ENCODE results near the gene GREM1. TPM values are rescaled to one million over a fixed set of nuclear protein-coding genes. Genes with fewer than 3 reads are reported as not detected.

Gene GREM1
- polyA plus RNA-seq, 1 of the 3 experiments (the other 2 are of a cell fraction), result 23.9 TPM

DNA sequence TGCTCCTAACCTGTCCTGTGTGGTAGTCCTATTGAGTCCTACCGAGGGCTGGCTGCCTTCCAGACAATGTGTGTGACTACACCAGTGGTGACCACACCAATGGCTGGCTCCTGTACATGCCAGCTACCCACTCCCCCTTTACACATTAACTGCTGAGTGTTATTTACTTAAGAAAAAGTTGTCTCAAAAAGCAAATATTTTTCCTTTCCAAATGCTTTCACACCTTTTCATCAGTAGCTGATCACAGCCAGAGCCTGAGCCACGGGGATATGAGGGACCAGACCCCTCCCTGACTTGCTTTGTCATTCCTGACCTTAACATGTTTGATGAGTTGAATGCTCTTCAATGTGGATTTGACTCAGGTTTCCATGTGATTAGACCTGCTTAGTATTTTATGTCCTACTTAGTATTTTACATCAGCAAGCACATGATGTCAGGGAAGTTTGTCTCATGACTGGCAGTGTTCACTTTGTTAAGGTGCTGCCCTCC lies 29.6 kb upstream of the GREM1 start:
- CTCF ChIA-PET, result interaction anchor here (0.5 to 2.3 kb wide), 2 partner anchors 17 to 25 kb away, joined by 3 to 8 read pairs; no protein-coding TSS in a partner anchor
- Histone ChIP-seq H4K20me1 (ENCODE audit: insufficient read depth) (no peaks in the 10 kb centered on the region), H3K9me2 (no peaks in the 10 kb centered on the region), H3K4me1 (ENCODE audit: control insufficient read depth in 1 of 2, insufficient read depth in 2 of 2, low read depth in 1 of 2, low read length in 1 of 2) (peaks cover 7 to 22% of the 10 kb centered on the region in 2 experiments), H3F3A (replicated peaks; ENCODE audit: insufficient read depth) (peaks cover 41% of the 10 kb centered on the region), H3K9me3 (no peaks in the 10 kb centered on the region), H3K27me3 (ENCODE audit: insufficient read depth) (no peaks in the 10 kb centered on the region), H3K79me2 (ENCODE audit: insufficient read depth) (peaks cover 18% of the 10 kb centered on the region; the same call in 1 of the 2 replicates), H2AFZ (ENCODE audit: low read depth) (no peak overlapping the region), H3K36me3 (replicated peaks in 1 of 2; ENCODE audit: control insufficient read depth in 1 of 2, insufficient read depth in 2 of 2, low read length in 1 of 2) (no peaks in the 10 kb centered on the region), H3K27ac (ENCODE audit: low read depth in 2 of 2, low read length in 1 of 2) (peak overlapping the region; percentile 53 to 98; a peak in 3 of 4 replicates), H3K4me2 (peak overlapping the region; percentile 19; the same call in 1 of the 2 replicates), H3K4me3 (ENCODE audit: low read depth in 2 of 2, low read length in 1 of 2) (no peak overlapping the region), H3K9ac (peak overlapping the region; percentile 58; the same call in 1 of the 2 replicates)
- WGBS (ENCODE audit: low lambda C conversion rate), result 26% methylated on average over 2 of the region's 2 CpGs
- TF ChIP-seq RCOR1 (IDR thresholded peaks at IDR 0.05; ENCODE audit: low read length), result no peak
- TF ChIP-seq, protein P1, sequence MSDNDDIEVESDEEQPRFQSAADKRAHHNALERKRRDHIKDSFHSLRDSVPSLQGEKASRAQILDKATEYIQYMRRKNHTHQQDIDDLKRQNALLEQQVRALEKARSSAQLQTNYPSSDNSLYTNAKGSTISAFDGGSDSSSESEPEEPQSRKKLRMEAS (IDR thresholded peaks at IDR 0.05; ENCODE audit: low read depth), result no peak
- no peak for TF ChIP-seq FOXM1 (IDR thresholded peaks at IDR 0.05; ENCODE audit: low read depth)
- no peak for TF ChIP-seq ELF1 (IDR thresholded peaks at IDR 0.05)
- TF ChIP-seq TCF12 (IDR thresholded peaks at IDR 0.05), result no peak
- TF ChIP-seq, protein P2, sequence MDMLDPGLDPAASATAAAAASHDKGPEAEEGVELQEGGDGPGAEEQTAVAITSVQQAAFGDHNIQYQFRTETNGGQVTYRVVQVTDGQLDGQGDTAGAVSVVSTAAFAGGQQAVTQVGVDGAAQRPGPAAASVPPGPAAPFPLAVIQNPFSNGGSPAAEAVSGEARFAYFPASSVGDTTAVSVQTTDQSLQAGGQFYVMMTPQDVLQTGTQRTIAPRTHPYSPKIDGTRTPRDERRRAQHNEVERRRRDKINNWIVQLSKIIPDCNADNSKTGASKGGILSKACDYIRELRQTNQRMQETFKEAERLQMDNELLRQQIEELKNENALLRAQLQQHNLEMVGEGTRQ (IDR thresholded peaks at IDR 0.05; ENCODE audit: borderline replicate concordance, low read depth, low read length), result no peak
- TF ChIP-seq, protein P3, sequence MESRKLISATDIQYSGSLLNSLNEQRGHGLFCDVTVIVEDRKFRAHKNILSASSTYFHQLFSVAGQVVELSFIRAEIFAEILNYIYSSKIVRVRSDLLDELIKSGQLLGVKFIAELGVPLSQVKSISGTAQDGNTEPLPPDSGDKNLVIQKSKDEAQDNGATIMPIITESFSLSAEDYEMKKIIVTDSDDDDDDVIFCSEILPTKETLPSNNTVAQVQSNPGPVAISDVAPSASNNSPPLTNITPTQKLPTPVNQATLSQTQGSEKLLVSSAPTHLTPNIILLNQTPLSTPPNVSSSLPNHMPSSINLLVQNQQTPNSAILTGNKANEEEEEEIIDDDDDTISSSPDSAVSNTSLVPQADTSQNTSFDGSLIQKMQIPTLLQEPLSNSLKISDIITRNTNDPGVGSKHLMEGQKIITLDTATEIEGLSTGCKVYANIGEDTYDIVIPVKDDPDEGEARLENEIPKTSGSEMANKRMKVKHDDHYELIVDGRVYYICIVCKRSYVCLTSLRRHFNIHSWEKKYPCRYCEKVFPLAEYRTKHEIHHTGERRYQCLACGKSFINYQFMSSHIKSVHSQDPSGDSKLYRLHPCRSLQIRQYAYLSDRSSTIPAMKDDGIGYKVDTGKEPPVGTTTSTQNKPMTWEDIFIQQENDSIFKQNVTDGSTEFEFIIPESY (IDR thresholded peaks at IDR 0.05; ENCODE audit: borderline replicate concordance, low read depth), result no peak
- no peak for TF ChIP-seq FOSL2 (IDR thresholded peaks at IDR 0.05; ENCODE audit: borderline replicate concordance, low read depth)
- TF ChIP-seq FOXJ3 (CRISPR knock-in tag; IDR thresholded peaks at IDR 0.05), result no peak
- TF ChIP-seq GATA2 (CRISPR knock-in tag; IDR thresholded peaks at IDR 0.05), result no peak
- no peak for TF ChIP-seq MXI1 (IDR thresholded peaks at IDR 0.05; ENCODE audit: low read depth, low read length)
- TF ChIP-seq, protein P4, sequence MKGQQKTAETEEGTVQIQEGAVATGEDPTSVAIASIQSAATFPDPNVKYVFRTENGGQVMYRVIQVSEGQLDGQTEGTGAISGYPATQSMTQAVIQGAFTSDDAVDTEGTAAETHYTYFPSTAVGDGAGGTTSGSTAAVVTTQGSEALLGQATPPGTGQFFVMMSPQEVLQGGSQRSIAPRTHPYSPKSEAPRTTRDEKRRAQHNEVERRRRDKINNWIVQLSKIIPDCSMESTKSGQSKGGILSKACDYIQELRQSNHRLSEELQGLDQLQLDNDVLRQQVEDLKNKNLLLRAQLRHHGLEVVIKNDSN (IDR thresholded peaks at IDR 0.05; ENCODE audit: borderline replicate concordance, low read depth), result no peak
- no peak for TF ChIP-seq SMC3 (IDR thresholded peaks at IDR 0.05; ENCODE audit: low read depth, low read length)
- TF ChIP-seq RAD21 (IDR thresholded peaks at IDR 0.05; ENCODE audit: low read length), result no peak
- TF ChIP-seq, protein P5, sequence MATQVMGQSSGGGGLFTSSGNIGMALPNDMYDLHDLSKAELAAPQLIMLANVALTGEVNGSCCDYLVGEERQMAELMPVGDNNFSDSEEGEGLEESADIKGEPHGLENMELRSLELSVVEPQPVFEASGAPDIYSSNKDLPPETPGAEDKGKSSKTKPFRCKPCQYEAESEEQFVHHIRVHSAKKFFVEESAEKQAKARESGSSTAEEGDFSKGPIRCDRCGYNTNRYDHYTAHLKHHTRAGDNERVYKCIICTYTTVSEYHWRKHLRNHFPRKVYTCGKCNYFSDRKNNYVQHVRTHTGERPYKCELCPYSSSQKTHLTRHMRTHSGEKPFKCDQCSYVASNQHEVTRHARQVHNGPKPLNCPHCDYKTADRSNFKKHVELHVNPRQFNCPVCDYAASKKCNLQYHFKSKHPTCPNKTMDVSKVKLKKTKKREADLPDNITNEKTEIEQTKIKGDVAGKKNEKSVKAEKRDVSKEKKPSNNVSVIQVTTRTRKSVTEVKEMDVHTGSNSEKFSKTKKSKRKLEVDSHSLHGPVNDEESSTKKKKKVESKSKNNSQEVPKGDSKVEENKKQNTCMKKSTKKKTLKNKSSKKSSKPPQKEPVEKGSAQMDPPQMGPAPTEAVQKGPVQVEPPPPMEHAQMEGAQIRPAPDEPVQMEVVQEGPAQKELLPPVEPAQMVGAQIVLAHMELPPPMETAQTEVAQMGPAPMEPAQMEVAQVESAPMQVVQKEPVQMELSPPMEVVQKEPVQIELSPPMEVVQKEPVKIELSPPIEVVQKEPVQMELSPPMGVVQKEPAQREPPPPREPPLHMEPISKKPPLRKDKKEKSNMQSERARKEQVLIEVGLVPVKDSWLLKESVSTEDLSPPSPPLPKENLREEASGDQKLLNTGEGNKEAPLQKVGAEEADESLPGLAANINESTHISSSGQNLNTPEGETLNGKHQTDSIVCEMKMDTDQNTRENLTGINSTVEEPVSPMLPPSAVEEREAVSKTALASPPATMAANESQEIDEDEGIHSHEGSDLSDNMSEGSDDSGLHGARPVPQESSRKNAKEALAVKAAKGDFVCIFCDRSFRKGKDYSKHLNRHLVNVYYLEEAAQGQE (IDR thresholded peaks at IDR 0.05; ENCODE audit: low read depth, low read length), result no peak
- POLR2A ChIA-PET, result no interaction called here
- DNase-seq, result no peak

Data from SK-N-SH (cell line).